K562 (cell line): ENCODE results near the gene ASIP. TPM values are rescaled to one million over a fixed set of nuclear protein-coding genes. Genes with fewer than 3 reads are reported as not detected.

Experiments used
- CTCF ChIP-seq, 3 experiments: IDR thresholded peaks in 2 of 3; conservative IDR thresholded peaks in 1 of 3; 2 replicates each; pipeline ENCODE4 v1.5.1; 2011 to 2012; ENCODE audit warnings: low read length in 3 of 3, mild to moderate bottlenecking in 3 of 3, control low read depth in 2 of 3, improper control_type of control experiment in 1 of 3, inconsistent platforms in 1 of 3, low read depth in 1 of 3, mixed read lengths in 1 of 3, moderate library complexity in 1 of 3; ENCODE audit not compliant: insufficient read depth in 2 of 3
- GABPB1 ChIP-seq: sonication (generic); formaldehyde crosslinking; IDR thresholded peaks from 2 replicates; pipeline ENCODE4 v1.8.0; 2022; ENCODE audit warnings: mild to moderate bottlenecking, missing genetic modification reagents
- GTF2F1 ChIP-seq: IDR thresholded peaks from 2 replicates; pipeline ENCODE4 v1.6.1; 2011; ENCODE audit warnings: low read depth, low read length, improper control_type of control experiment
- HIVEP1 ChIP-seq: fragments of 250-450 bp; sonication (Bioruptor Pico); IDR thresholded peaks from 2 replicates; pipeline ENCODE4 v1.4.0; 2020; ENCODE audit warnings: mild to moderate bottlenecking
- ID3 ChIP-seq, 2 experiments: fragments of 250-450 bp in 1 of 2; fragments of 450-650 bp in 1 of 2; sonication (Bioruptor Pico) in 1 of 2; IDR thresholded peaks; 2 replicates each; pipeline versions ENCODE4 v1.6.1 to v1.8.0; 2016 to 2021; ENCODE audit warnings: mild to moderate bottlenecking in 2 of 2, moderate library complexity in 2 of 2, missing compliant biosample characterization in 1 of 2, missing genetic modification characterization in 1 of 2
- NFRKB ChIP-seq: fragments of 450-650 bp; IDR thresholded peaks from 2 replicates; pipeline ENCODE4 v1.6.1; 2016; ENCODE audit warnings: low read depth
- PRMT5 ChIP-seq: sonication (generic); formaldehyde crosslinking; IDR thresholded peaks from 2 replicates; pipeline ENCODE4 v1.5.0; 2020; ENCODE audit warnings: missing genetic modification reagents
- RBM14 ChIP-seq: fragments of 200-400 bp; formaldehyde crosslinking; IDR thresholded peaks from 2 replicates; pipeline ENCODE4 v1.6.1; 2018; ENCODE audit warnings: low read depth, mild to moderate bottlenecking, low read length, moderate library complexity, borderline replicate concordance; ENCODE audit not compliant: insufficient read depth
- STAT5B ChIP-seq: fragments of 250-450 bp; sonication (Bioruptor Pico); IDR thresholded peaks from 2 replicates; pipeline ENCODE4 v1.8.0; 2021; ENCODE audit warnings: mild to moderate bottlenecking, inconsistent platforms
- TBL1XR1 ChIP-seq, 2 experiments: IDR thresholded peaks; 2 replicates each; pipeline ENCODE4 v1.6.1; 2012; ENCODE audit warnings: improper control_type of control experiment in 2 of 2, low read length in 2 of 2, mild to moderate bottlenecking in 1 of 2
- polyA plus RNA-seq, 8 experiments: library from polyadenylated mRNA; depleted of rRNA in 4 of 8; stranded (reverse) in 5 of 8; unstranded in 3 of 8; fragments of >200 nt; fragmentation: Nextera tagmentation in 2 of 8; fragmentation: Illumina TruSeq in 1 of 8; extraction: Ambion mirVana in 2 of 8; extraction: Trizol in 1 of 8; gene quantifications; 2 replicates each; pipeline versions ENCODE4 v1.2.1 to v1.2.3, GENCODE V29; 2011 to 2014; ENCODE audit warnings: inconsistent platforms in 1 of 8, missing spikeins in 1 of 8
- total RNA-seq, 7 experiments: library from RNA; depleted of rRNA in 6 of 7; stranded (reverse); fragments of >200 nt in 6 of 7; fragmentation: Illumina TruSeq in 2 of 7; extraction: Trizol in 2 of 7; gene quantifications; 2 replicates each; pipeline versions ENCODE4 v1.2.1 to v1.2.3, GENCODE V29; 2011 to 2021; ENCODE audit warnings: low replicate concordance in 1 of 7

Gene ASIP
- total and polyA plus RNA-seq, 9 of the 15 experiments (the other 6 are each of a cell fraction or from before 2014, with no cell fraction given), result not detected

GRCh38 chr20:34301587-34302311 is 60.5 kb downstream of the ASIP start (continued):
- TF ChIP-seq RBM14 (no peak), ID3 (CRISPR knock-in tag; IDR thresholded peaks at IDR 0.05) (no peak), ID3 (tag; IDR thresholded peaks at IDR 0.05) (no peak), GABPB1 (CRISPR knock-in tag) (no peak), PRMT5 (CRISPR knock-in tag) (no peak), NFRKB (no peak), GTF2F1 (no peak), HIVEP1 (no peak), CTCF (IDR thresholded peaks at IDR 0.05 in 2 of 3, conservative IDR thresholded peaks at IDR 0.05 in 1 of 3; ENCODE audit: insufficient read depth in 2 of 3, low read depth in 1 of 3, low read length in 3 of 3) (no peak), TBL1XR1 (IDR thresholded peaks at IDR 0.05; ENCODE audit: low read length in 2 of 2) (no peak), STAT5B (CRISPR knock-in tag) (no peak)
